DOHH2 (cell line): Measurements from ENCODE around the gene SAMD7.

Experiments used
- EZH2phosphoT487 ChIP-seq: fragments of 200-600 bp; sonication (generic); IDR thresholded peaks from 2 replicates; pipeline ENCODE4 v1.6.1; 2017; ENCODE audit warnings: borderline replicate concordance, mild to moderate bottlenecking, antibody characterized with exemption, low read length, moderate library complexity, mixed read lengths
- TF ChIP-seq, protein P1 (sequence below): fragments of 200-600 bp; sonication (generic); IDR thresholded peaks from one replicate; pipeline ENCODE4 v1.5.1; 2014; ENCODE audit warnings: antibody characterized with exemption, mild to moderate bottlenecking, low read depth, low read length; ENCODE audit not compliant: poor library complexity, severe bottlenecking

- TF ChIP-seq, protein P1, sequence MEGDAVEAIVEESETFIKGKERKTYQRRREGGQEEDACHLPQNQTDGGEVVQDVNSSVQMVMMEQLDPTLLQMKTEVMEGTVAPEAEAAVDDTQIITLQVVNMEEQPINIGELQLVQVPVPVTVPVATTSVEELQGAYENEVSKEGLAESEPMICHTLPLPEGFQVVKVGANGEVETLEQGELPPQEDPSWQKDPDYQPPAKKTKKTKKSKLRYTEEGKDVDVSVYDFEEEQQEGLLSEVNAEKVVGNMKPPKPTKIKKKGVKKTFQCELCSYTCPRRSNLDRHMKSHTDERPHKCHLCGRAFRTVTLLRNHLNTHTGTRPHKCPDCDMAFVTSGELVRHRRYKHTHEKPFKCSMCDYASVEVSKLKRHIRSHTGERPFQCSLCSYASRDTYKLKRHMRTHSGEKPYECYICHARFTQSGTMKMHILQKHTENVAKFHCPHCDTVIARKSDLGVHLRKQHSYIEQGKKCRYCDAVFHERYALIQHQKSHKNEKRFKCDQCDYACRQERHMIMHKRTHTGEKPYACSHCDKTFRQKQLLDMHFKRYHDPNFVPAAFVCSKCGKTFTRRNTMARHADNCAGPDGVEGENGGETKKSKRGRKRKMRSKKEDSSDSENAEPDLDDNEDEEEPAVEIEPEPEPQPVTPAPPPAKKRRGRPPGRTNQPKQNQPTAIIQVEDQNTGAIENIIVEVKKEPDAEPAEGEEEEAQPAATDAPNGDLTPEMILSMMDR, result no peak
- TF ChIP-seq EZH2phosphoT487, result no peak
Measured at GRCh38 chr3:169897284-169897683, 14.1 kb upstream of the SAMD7 start.
